BE2C (cell line): ENCODE data around the gene PTPRN2.

Experiments used
- DNase-seq: peaks from one replicate; pipeline ENCODE4 v3.0.0-alpha.2; 2020
- H3K27me3 ChIP-seq: fragments of 250-450 bp; sonication (Bioruptor Pico); 2 replicates; pipeline ENCODE4 v1.5.1; 2020; ENCODE audit warnings: mild to moderate bottlenecking
- H3K36me3 ChIP-seq: fragments of 250-450 bp; sonication (Bioruptor Pico); 2 replicates; pipeline ENCODE4 v1.5.1; 2020; ENCODE audit warnings: mild to moderate bottlenecking
- H3K4me1 ChIP-seq: fragments of 250-450 bp; sonication (Bioruptor Pico); 2 replicates; pipeline ENCODE4 v1.5.1; 2020
- H3K4me3 ChIP-seq: 2 replicates; pipeline ENCODE4 v1.5.1; 2011; ENCODE audit warnings: low read depth, low read length
- H3K9me3 ChIP-seq: fragments of 250-450 bp; sonication (Bioruptor Pico); 2 replicates; pipeline ENCODE4 v1.5.1; 2020
- CTCF ChIP-seq: IDR thresholded peaks from 2 replicates; pipeline ENCODE4 v1.5.1; 2012; ENCODE audit warnings: mild to moderate bottlenecking, low read depth, low read length

Gene PTPRN2

GRCh38 chr7:157757776-157758467 is 829.7 kb downstream of the PTPRN2 start:
- H3K4me3 ChIP-seq = no peak overlapping the region
- DNase-seq = no peak
- no peaks in the 10 kb centered on the region for H3K4me1 ChIP-seq
- no peaks in the 10 kb centered on the region for H3K9me3 ChIP-seq
- no peak for TF ChIP-seq CTCF
- no peaks in the 10 kb centered on the region for H3K27me3 ChIP-seq
- no peaks in the 10 kb centered on the region for H3K36me3 ChIP-seq

- no peak for DNase-seq
- no peaks in the 10 kb centered on the region for H3K36me3 ChIP-seq
- TF ChIP-seq CTCF = no peak
- no peaks in the 10 kb centered on the region for H3K4me1 ChIP-seq
- H3K27me3 ChIP-seq = no peaks in the 10 kb centered on the region
- H3K9me3 ChIP-seq = no peaks in the 10 kb centered on the region
- no peak overlapping the region for H3K4me3 ChIP-seq
Observed at GRCh38 chr7:157757211-157757610, 830.4 kb downstream of the PTPRN2 start.

- no peak for DNase-seq
- no peaks in the 10 kb centered on the region for H3K36me3 ChIP-seq
- TF ChIP-seq CTCF = no peak
- no peaks in the 10 kb centered on the region for H3K27me3 ChIP-seq
- H3K9me3 ChIP-seq = no peaks in the 10 kb centered on the region
- no peaks in the 10 kb centered on the region for H3K4me1 ChIP-seq
- no peak overlapping the region for H3K4me3 ChIP-seq
Observed at GRCh38 chr7:157755741-157756140, 831.9 kb downstream of the PTPRN2 start.

- H3K9me3 ChIP-seq = no peaks in the 10 kb centered on the region
- no peak overlapping the region for H3K4me3 ChIP-seq
- no peak for TF ChIP-seq CTCF
- no peaks in the 10 kb centered on the region for H3K27me3 ChIP-seq
- no peak for DNase-seq
- no peaks in the 10 kb centered on the region for H3K4me1 ChIP-seq
- H3K36me3 ChIP-seq = no peaks in the 10 kb centered on the region
Observed at GRCh38 chr7:157754416-157754790, 833.2 kb downstream of the PTPRN2 start.

GRCh38 chr7:157753713-157754415 is 833.8 kb downstream of the PTPRN2 start:
- Histone ChIP-seq H3K4me3 (no peak overlapping the region), H3K27me3 (no peaks in the 10 kb centered on the region), H3K36me3 (no peaks in the 10 kb centered on the region), H3K9me3 (no peaks in the 10 kb centered on the region), H3K4me1 (no peaks in the 10 kb centered on the region)
- no peak for TF ChIP-seq CTCF
- no peak for DNase-seq

GRCh38 chr7:157752832-157753291 is 834.8 kb downstream of the PTPRN2 start:
- TF ChIP-seq CTCF = no peak
- H3K9me3 ChIP-seq = no peaks in the 10 kb centered on the region
- no peak overlapping the region for H3K4me3 ChIP-seq
- H3K27me3 ChIP-seq = no peaks in the 10 kb centered on the region
- no peaks in the 10 kb centered on the region for H3K36me3 ChIP-seq
- no peaks in the 10 kb centered on the region for H3K4me1 ChIP-seq
- DNase-seq = no peak
